GM18951 (cell line): ENCODE results near the gene HNRNPAB.
A peak's percentile ranks its signal among the peaks of the same experiment; 100 is the strongest.

Experiments
- POLR2A ChIP-seq: IDR thresholded peaks from 4 replicates; pipeline ENCODE4 v1.6.1; 2011; ENCODE audit warnings: mild to moderate bottlenecking; ENCODE audit not compliant: insufficient read length, insufficient read depth; ENCODE audit errors: extremely low read depth
- in situ Hi-C: fragments of 300-500 bp; cut with MboI; formaldehyde crosslinking; loops from one replicate; pipeline ENCODE4 v1.12.0; 2022; ENCODE audit warnings: low sequenced_read_pairs, mixed read lengths, inconsistent platforms; ENCODE audit not compliant: unreplicated experiment

The HNRNPAB gene

GRCh38 chr5:178212241-178213002 lies 8.1 kb downstream of the HNRNPAB start:
- in situ Hi-C loops = no loop called here
- TF ChIP-seq POLR2A = peak; percentile 22

GRCh38 chr5:178213003-178213461 lies 8.7 kb downstream of the HNRNPAB start:
- peak; percentile 14 for TF ChIP-seq POLR2A
- in situ Hi-C loops = no loop called here

- in situ Hi-C loops = no loop called here
- TF ChIP-seq POLR2A = no peak
These were observed 9.4 kb downstream of the HNRNPAB start for GRCh38 chr5:178213748-178214151.

GRCh38 chr5:178214160-178214803 lies 9.9 kb downstream of the HNRNPAB start:
- in situ Hi-C loops = no loop called here
- peak; percentile 17 for TF ChIP-seq POLR2A

GRCh38 chr5:178215280-178216002 lies 11.1 kb downstream of the HNRNPAB start:
- peak; percentile 30 for TF ChIP-seq POLR2A
- in situ Hi-C loops = no loop called here

GRCh38 chr5:178216088-178216534 lies 11.8 kb downstream of the HNRNPAB start:
- in situ Hi-C loops = no loop called here
- no peak for TF ChIP-seq POLR2A

GRCh38 chr5:178216779-178217178 lies 12.4 kb downstream of the HNRNPAB start:
- no peak for TF ChIP-seq POLR2A
- in situ Hi-C loops = no loop called here

- in situ Hi-C loops = no loop called here
- no peak for TF ChIP-seq POLR2A
These were observed 14.0 kb downstream of the HNRNPAB start for GRCh38 chr5:178218237-178218776.

- in situ Hi-C loops = no loop called here
- no peak for TF ChIP-seq POLR2A
These were observed 14.5 kb downstream of the HNRNPAB start for GRCh38 chr5:178218827-178219226.

GRCh38 chr5:178221282-178221681 lies 16.9 kb downstream of the HNRNPAB start:
- no peak for TF ChIP-seq POLR2A
- in situ Hi-C loops = no loop called here

GRCh38 chr5:178221853-178222252 lies 17.5 kb downstream of the HNRNPAB start:
- in situ Hi-C loops = no loop called here
- TF ChIP-seq POLR2A = no peak

GRCh38 chr5:178222292-178222691 lies 18.0 kb downstream of the HNRNPAB start:
- in situ Hi-C loops = no loop called here
- TF ChIP-seq POLR2A = no peak

GRCh38 chr5:178223196-178223773 lies 19.0 kb downstream of the HNRNPAB start:
- in situ Hi-C loops = no loop called here
- no peak for TF ChIP-seq POLR2A
